Activated naive CD4-positive, alpha-beta T cell treated with Interleukin-2 at 50 U/mL for 16 hours (primary cell): Measurements from ENCODE around the gene PRKRA.
A peak's percentile ranks its signal among the peaks of the same experiment; 100 is the strongest.
"Not testable (repeated sequence)": the region's sequence is repeated elsewhere in the genome, so short reads cannot be mapped to it uniquely, and the experiment has no call there.

Source experiments
- DNase-seq: peaks from one replicate; pipeline ENCODE4 v3.0.0-alpha.2; 2020

Gene PRKRA

DNA sequence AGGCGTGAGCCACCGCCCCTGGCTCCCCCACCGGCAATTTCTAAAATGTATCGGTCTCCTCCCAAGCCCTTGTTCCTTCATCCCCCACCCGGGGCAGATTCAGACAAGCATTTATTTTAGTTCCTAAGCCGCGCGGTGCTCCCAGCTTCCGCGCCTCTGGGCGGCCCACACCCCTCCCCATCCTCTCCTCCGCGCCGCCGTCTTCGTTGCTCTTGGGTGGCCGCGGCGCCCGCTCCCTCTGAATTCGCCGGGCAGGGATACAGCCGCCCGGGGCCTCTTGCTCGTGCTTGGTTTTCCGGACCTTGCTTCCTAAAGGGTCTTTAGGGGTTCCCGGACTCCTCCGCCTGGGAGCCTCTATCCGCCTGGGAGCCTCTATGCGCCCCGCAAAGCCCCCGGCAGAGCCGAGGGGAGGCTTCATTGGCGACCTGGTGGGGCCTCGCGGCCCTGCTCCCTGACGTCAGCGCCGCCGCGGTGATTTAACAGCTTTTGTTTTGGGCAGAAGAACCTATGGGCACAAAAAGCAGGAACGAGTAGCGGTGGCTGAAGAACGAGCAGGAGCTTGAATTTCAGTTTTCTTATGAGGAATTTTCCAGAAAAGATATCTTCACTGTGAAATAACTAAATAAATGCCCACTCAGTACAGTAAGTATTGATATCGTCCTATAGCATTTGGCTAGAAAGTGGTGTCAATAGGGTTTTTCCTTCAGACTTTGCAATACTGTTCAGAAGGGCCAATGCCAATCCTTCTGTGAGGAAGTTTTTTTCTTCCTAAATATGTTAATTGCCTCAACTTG is 37.3 kb downstream of the PRKRA start:
- peak; percentile 76 for DNase-seq

DNA sequence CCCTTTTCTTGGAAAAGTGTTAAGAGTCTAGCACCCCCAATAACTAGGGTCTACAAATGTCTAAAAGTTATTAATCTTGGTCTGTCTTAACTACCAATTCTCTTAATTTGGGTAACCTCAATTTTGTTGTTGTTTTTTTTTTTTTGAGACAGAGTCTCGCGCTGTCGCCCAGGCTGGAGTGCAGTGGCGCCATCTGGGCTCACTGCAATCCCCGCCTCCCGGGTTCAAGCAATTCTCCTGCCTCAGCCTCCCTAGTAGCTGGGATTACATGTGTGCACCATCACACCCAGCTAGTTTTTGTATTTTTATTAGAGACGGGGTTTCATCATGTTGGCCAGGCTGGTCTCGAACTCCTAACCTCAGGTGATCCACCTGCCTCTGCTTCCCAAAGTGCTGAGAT is 38.5 kb downstream of the PRKRA start:
- not testable (repeated sequence) for DNase-seq

DNA sequence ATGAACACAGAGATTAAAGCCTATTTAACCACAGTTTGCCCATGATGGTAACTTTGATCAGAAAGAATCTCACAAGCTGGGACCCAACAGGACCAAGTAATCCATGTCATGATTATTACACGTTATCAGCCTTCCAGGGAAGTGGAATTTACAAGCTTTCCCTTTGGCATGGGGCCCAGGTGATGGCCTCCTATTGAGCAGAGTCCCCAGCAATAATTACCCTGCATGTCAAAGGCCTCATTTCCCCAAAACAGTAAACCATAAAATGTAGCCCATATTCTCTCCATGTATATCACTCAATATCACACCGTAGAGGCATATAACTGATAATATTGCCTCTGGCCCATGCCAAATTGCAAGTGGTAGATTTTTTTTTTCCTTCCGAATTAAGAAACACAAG is 38.9 kb downstream of the PRKRA start:
- no peak for DNase-seq

DNA sequence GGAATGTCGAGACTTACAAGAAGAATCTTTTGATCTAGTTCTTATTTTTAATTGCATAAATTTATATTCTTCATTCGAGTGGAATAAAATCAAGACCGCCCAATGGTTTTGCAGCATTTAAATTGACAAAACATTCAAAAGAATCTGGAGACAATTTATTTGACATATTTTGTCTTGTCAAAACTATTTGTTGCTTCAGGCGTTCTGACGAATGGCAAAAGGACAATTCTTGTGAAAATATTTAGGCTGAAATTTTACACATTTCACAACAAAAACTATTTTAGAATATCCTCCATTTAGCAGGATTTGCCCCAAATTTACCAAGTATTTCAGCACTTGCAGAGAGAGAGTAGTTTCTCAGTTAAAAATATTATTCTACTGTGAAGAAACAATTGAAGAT is 41.7 kb downstream of the PRKRA start:
- no peak for DNase-seq

DNA sequence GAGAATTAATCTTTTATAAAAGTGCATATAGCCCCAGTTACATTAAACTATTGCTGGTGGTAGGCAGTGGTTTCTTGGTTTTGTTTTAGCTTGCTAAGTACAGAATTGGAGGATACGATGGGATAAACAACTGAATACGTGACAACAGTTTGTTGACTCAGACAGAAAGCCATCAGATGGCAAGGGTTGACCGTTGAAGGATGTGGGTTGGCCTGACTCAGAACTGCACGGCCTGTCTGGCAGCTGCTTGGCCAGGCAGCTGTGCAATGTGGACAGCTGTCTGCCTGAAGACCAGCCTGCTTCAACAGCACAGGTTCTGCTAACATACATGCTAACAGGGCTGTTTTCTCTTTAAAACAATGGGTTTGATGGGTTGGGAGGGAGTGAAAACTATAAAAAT is 46.6 kb downstream of the PRKRA start:
- no peak for DNase-seq

DNA sequence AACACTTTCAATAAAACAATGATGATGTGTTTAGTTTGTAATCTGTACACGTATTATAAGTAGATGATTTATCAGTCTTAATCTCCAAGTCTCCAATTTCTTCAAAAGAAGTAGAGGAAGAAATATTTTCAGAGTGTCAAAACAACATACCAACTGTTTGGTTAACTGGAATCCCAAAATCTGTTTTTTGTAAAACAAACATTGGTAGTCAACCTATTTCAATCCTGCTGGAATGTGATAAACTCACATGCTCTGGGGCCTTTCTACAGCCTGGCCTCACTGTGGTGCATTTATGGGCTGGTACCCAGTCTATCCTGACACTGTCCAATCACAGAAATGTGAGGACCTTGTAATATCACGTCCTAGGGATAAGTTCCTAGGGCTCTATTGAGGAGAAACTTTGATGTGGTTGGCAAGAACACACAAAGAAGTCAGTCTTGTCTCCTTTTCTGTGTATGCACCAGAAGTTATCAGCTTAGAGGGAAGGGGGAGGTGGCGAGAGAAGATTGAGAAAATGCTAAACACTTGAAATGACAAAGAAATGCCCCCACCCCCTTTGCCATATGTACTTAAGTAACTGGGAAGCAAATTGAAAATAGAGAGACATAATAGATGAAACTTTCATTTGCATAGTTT is 47.2 kb downstream of the PRKRA start:
- DNase-seq: no peak

DNA sequence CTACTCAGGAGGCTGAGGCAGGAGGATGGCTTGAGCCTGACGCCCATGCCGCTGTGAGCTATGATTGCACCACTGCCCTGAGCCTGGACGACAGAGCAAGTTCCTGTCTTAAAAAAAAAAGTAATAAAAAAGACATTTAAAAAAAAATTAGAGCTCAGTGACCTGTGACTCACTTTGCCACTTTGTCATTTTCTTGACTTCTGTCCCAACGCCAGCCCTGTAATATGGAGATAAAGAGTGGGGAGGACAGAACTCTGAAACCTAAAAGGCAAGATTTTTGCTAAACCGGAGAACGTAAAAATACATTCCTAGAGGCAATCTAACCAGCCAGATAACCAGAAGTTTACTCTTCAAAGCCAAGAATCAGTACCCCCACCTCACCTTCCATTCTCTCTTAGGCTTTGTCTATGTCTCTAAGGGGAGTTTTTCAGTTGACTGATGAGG is 49.0 kb downstream of the PRKRA start:
- DNase-seq: no peak

DNA sequence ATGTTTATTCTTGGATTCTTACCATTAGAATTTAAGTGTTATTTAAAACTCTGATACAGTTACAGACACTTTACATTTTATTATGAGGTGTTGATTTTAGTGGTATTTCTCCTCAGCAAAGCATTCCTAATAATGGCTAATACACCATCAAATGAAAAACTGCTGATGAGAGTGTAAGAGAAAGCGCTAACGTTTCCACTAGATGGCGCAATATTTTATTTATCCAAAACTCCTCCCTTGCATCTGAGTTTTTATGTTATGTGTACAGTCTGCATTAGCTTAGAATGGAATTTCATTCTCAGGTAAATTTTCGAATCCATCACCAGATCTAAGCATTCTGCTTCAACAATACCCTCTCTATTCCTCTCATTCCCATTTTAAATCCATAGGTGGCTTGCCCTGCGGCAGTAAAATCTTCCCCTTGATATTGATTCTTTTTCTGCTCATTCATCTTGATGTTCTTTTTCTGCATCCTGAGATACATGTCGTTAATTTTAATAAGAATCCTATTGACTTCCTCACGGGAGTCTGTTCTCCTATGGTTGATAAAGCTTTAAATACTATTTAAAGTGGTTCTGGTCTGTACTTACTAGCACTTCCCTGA is 53.9 kb downstream of the PRKRA start:
- DNase-seq: no peak

DNA sequence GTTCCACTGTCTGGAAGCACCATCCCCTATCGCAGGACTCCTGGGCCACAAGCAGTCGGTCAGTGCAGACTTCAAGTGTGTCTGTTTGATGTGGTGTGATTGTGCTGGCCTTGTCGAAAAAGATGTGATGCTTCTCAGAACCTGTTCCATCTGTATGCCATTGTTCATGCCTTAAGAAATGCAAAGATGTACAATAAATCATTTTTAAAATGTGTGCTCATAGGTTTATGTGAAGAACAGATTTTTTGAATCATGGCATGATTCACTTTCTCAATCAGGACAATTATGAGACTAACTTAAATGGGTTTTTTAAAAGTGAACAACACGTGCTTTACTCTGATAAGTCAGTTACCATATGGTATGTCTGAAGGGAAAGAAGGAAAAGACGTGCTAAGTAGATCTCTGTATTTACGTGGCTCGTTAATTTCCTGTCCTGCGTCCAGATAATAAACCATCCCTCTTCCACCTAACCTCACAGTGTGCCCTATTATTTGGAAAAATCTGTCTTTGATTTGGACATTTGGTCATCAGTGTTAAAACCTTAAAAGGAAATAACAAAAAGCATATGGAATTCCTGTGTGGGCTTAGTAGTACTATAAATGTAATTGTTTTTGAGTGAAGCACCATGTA is 54.9 kb downstream of the PRKRA start:
- DNase-seq: no peak

DNA sequence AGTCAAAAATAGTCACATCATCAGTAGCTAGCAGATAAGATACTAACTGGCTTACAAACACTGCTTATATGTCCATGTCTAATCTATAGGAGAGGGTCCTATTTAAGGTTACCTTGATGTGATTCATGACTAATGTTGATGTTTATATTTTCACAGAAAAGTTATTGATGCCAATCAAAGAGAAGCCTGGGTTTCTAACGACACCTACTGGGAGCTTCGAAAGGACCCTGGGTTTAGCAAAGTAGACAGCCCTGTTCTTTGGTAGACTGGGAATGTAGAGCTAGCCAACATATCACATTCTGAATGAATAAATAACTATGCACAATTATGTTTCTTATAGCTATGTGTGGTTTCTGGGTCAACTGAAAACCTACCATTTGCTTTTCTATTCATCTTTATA is 55.7 kb downstream of the PRKRA start:
- DNase-seq: no peak

DNA sequence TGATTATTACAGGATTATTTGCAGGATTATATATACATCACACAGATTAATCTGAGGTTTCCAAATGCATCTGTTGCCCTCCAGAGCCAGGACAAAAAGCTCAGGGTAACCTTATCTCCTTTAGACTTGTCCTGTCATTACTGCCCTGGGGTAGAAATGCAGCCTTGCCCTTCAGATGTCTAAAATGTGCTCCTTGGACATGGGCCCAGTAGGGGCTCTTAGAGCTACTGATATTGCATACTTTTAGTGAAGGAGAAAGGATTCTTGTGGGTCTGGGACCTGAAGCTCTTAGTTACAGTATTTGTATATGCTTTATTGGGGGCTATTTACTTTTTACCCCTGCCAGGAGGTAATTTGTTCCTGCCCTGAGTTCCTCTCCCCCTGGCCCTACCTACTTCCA is 56.1 kb downstream of the PRKRA start:
- no peak for DNase-seq

DNA sequence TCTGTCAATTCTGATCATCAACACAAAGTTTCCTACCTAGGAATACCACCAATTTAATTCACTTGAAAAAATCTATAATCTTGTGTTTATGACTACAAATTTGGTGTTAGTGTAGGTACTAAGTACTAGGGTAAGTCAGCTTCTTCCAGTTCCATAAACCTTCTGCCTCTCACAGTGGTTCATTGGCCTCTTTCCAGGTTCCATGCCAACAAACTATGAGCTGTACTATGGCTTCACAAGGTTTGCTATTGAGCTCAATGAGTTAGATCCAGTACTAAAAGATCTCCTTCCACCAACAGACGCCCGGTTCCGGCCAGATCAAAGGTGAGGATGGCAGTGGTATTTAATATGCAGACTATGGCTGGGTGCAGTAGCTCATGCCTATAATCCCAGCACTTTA is 58.8 kb downstream of the PRKRA start:
- DNase-seq: no peak

DNA sequence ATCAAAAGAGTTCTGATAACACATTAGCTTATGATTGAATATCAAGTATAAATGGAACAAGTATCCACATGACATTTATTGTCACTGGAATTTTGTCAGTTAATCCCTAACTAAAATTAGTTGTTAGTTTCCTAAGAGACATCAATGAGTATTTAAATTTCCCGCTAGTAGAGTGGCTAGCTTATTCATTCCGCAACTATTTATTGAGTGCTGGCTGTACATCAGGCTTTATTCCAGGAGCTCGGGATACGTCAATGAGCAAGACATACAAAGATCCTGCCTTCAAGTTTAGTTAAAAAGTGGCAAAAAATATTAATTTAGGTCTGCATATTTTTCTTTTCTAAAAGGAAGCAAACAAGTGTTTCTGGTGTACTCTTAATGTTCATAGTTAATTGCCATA is 59.3 kb downstream of the PRKRA start:
- DNase-seq: no peak

DNA sequence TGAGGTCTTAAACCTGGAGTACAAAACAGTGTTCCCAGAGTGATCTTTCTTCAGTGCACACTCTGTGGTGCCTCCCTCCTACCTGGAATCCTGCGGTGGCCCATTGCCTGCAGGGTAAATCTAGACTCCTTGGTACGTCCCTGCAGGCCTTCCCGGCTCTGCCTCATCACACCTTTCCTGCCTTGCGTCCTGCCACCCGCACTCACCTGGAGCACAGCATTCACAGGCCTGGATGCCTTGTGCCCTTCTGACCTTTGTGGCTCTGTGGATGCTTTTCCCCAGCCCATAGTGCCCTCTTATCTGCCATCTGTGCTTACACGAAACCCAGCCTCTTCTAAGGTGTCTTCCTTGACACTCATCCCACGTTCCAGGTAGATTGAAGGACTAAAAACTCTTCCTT is 62.7 kb downstream of the PRKRA start:
- no peak for DNase-seq

DNA sequence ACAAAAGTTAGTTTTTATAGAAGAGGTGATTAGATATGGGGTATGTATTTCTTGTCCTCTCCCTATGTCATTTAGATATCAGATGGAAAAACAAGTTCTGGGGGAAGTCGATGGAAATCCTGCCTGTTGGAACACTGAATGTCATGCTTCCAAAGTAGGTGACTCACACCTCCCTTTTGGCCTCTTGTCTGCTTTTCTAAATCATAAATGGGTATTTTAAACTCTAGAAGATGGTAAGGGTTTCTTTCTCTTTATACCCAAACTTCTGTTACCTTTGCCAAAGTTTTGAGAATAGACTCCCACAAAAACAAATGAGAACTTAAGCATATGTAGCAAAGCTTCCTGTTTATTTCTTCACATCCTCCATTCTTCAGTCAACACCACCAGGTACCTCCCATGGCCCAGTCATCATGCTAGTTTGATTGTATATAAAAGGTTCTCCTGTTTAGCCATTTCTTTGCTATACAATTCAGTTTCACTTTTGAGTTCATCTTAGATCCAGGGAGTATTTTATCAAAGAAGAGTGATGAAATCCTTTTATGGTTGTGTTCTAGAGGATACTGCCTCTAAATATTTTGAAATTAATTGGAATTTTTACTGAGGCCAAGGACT is 63.9 kb downstream of the PRKRA start:
- no peak for DNase-seq

DNA sequence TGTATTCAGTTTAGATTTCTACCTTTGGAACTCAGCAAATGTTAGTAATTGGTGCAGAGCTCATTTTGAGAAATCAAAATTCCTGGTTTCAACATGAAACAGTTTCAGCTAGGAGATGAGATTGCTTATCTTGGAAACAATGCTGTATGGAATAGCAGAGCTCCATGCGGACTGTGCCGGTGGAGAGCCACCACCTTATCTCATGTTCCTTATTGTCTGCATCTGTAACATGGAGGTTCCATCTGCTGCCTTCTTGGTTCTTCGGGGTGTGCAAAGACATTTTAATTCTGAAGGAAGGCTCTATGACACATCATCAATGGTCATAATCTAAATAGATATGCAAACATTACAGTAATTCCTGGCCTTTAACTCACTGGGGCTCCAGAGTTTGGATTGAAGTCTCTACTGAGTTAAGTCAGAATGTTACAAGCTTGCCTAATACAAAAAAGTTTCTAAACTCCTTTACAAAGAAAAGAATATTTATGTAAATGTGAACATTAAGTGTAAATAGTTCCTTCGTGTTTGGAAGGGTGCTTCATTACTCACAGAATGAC is 65.3 kb downstream of the PRKRA start:
- no peak for DNase-seq

DNA sequence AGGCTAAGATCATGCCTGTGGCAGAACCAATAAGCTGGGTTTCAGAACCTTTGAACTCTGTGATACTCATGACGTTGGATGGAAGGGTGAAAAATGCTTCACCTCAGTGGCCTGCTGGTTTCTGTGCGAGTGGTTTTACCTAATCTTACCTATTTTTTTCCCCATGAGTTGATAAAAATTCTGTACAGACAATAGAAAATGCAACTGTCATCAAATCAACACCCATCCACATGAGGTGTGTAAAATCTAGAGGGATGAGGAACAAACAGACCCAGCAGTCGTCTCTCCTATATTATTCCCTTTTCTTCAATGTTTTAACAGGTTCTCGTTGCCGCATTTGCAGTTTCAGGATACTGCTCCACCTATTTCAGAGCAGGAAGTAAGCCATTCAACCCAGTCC is 67.3 kb downstream of the PRKRA start:
- no peak for DNase-seq
